ENCODE measurements around the gene ITGA11. TPM values are rescaled to one million over a fixed set of nuclear protein-coding genes. Genes with fewer than 3 reads are reported as not detected.
A peak's percentile ranks its signal among the peaks of the same experiment; 100 is the strongest.
"Not testable (repeated sequence)": the region's sequence is repeated elsewhere in the genome, so short reads cannot be mapped to it uniquely, and the experiment has no call there.

The ITGA11 gene
- total RNA-seq, 2 donors from 2014 or later: 0.27 to 1.8 TPM

DNA sequence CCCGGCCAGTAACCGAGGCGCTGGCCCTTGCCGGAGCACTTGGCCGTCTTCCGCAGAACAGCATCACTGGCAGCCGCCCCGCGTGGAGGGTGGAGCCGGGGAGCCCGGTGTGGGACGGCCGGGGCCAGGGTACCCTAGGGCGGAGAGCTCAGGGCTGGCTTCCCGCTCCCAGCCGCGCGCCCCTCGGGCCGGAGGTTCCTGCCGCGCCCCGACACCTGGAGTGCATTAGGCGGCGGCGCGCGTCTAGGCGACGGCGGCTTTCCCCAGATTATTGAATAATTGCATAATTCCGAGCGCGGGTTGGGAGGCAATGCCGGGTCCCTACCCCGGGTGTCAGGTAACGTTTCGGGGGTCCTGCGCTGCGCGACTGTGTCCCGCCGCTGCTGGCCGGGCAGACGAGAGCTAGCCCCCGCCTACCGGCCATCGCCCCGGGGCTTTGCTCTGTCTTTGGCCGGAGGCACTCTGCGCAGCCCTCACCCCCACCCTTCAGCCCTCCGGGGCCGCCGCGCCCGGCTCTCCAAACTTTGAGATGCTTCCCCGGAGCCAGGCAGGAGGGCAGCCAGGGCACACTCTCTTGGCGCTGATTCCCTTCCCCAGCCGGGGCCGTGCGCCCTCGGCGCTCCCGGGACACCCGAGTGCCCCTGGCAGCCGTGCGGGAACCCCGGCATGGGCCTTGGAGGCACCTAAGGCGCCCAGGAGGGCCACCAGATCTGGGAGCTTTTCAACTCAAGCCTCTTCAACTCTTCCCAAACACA, 749 bp downstream of the ITGA11 start:
- Mint-ChIP-seq H3K9me3 (no peaks in the 10 kb centered on the region), H3K36me3 (no peaks in the 10 kb centered on the region), H3K27ac (no peak overlapping the region)
- DNase-seq (ENCODE audit: low spot score in 2 of 2) (no peak), ATAC-seq (no peak)

DNA sequence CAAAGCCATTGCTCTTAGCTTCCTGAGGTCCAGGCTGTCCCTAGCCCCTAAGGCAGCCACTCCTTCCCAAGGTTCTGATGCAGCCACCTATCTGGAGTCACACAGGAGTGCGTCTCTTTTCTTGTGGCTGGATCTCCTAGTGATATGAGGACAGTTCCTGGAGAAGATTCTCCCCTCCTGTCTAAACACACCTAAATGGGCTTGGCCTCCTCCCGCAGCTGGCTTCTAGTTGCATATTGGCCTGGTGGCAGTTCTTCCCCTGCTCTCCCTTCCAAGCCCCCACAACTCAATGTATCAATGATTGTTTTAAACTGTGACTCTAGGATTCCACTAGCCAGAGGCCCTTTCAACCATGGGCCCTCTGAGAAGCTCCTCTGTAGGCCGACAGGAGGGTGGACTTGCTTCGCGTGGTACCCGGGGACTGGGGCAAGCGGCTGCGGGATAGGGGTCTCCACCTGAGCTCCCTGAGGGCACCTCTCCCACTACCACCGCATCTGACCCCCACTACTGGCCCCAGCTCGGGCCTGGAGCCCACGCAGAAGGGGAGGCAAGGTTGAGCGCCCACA, 1.4 kb downstream of the ITGA11 start:
- no peaks in the 10 kb centered on the region for H3K9me3 Mint-ChIP-seq
- no peak for ATAC-seq
- H3K27ac Mint-ChIP-seq: no peak overlapping the region
- DNase-seq (ENCODE audit: low spot score in 2 of 2): no peak
- H3K36me3 Mint-ChIP-seq: no peaks in the 10 kb centered on the region

DNA sequence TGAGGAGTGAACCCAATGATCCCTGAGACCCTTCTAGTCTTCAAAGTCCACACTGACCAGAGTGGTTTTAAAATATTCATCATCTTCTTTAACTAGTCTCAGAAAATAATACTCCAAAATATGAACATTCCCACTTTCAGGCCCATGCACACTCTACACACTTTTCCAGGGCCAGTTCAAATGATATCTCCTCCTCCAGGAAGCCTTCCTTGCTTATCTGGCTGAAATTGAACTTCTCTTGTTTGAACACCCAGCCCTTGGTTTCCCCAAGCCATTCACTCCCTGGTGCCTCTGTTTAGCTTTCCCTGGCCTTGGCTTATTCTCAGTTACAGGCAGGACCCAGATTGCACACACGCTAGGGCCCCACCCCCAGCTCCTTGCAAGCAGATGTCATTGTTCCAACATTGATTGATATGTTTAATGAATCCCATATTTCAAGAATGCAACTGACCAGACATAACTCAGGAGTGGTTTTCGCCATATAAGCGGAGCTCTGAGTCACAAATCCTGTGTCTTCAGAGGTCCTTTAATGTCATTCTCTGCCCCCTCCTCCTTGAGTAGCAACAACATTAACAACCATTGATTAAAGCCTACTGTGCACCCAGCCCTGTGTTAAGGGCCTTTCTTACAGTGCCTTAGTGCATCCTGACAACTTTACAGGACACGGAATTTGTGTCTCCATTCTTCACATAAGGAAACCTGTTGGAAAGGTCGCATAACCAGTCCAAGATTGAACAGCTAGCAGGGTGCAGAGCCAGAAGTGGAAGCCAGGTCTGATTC, 2.1 kb downstream of the ITGA11 start:
- DNase-seq (ENCODE audit: low spot score in 2 of 2) (no peak), ATAC-seq (no peak)
- no peaks in the 10 kb centered on the region for H3K36me3 Mint-ChIP-seq
- H3K9me3 Mint-ChIP-seq: no peaks in the 10 kb centered on the region
- no peak overlapping the region for H3K27ac Mint-ChIP-seq

DNA sequence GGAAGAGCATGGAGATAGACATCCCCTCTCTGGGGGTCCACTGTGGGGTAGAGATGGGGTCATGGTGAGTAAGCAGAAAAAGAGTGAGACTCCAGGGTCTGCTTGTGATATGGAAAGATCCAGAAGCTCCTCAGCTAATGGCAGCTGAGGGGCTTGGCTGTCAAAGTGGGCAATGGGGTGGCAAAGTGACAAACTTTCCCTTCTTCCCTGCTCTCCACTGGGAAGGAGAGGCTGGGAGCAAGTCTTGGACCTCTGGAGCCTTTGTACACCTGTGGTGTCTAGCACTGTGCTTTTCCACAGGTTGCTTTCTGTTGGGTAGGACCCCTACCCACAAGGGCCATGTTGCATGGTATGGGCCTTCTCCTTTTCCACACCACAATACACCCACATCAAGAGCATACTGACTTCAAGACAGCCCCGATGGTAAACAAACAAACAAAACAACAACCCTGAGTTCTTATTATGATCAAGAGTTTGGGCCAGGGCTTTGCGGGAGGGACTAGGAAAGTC, 3.5 kb downstream of the ITGA11 start:
- no peaks in the 10 kb centered on the region for H3K9me3 Mint-ChIP-seq
- ATAC-seq: no peak
- H3K27ac Mint-ChIP-seq: no peak overlapping the region
- no peaks in the 10 kb centered on the region for H3K36me3 Mint-ChIP-seq
- no peak for DNase-seq (ENCODE audit: low spot score in 2 of 2)

DNA sequence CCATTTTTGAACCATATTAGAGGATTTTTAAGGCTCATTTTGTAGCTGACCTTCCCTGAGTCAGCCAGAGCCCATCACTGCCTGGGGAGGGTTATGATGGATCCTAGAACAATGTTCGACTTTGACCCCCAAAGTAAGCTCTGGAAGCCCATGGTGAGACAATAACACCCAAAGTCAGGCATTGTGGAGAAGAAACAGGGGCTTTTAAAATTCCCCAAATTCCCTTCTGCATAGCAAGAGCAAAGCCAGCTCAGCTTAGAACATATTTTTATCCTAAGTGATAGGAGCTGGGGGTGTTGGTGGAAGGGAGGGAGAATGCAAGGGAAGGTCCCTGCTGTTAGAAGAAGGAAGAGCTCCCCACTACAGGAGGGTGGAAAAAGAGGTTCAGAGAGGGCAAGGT, 4.0 kb downstream of the ITGA11 start:
- ATAC-seq (no peak), DNase-seq (ENCODE audit: low spot score in 2 of 2) (no peak)
- Mint-ChIP-seq H3K9me3 (no peaks in the 10 kb centered on the region), H3K36me3 (no peaks in the 10 kb centered on the region), H3K27ac (no peak overlapping the region)

DNA sequence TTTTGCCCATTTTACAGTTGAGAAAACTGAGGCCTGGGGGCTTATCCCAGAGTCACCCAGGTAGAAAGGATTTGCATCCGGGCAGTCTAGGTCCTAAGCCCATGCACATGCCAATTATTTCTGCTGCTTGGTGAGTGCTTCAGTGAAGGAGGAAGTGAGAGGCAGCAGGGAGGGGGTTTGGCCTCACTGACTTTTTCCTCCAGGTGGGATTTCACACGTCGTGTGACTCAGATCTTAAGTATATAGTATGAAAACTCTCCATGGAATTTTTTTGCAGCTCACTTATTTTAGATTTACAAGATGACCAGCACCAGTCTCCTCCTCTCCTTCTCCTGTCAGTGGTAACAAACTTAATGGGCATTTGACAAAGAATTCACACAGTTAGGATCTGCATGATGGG, 4.6 kb downstream of the ITGA11 start:
- no peaks in the 10 kb centered on the region for H3K9me3 Mint-ChIP-seq
- ATAC-seq (no peak), DNase-seq (ENCODE audit: low spot score in 2 of 2) (no peak)
- H3K27ac Mint-ChIP-seq: no peak overlapping the region
- no peaks in the 10 kb centered on the region for H3K36me3 Mint-ChIP-seq

DNA sequence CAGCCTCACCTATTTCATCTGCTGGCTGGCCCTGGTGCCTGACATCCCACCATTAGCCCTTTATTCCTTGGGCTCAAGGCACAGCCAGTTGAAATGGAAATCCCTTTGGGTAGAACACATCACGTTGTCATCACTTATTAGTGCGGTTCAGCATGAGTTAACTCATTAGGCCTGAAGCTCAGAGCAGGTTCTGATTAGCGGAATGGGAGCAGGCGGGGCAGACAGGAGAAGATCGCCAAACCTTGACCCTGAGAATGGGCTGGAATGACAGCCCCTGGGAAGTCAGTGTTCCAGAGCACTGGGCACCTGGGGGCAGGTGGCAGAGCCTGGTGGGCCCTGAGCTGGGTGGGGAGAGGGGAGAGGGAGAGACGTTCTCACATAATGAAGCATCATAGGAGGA, 5.8 kb downstream of the ITGA11 start:
- Mint-ChIP-seq H3K27ac (no peak overlapping the region), H3K36me3 (no peaks in the 10 kb centered on the region), H3K9me3 (no peaks in the 10 kb centered on the region)
- ATAC-seq (no peak), DNase-seq (ENCODE audit: low spot score in 2 of 2) (no peak)

DNA sequence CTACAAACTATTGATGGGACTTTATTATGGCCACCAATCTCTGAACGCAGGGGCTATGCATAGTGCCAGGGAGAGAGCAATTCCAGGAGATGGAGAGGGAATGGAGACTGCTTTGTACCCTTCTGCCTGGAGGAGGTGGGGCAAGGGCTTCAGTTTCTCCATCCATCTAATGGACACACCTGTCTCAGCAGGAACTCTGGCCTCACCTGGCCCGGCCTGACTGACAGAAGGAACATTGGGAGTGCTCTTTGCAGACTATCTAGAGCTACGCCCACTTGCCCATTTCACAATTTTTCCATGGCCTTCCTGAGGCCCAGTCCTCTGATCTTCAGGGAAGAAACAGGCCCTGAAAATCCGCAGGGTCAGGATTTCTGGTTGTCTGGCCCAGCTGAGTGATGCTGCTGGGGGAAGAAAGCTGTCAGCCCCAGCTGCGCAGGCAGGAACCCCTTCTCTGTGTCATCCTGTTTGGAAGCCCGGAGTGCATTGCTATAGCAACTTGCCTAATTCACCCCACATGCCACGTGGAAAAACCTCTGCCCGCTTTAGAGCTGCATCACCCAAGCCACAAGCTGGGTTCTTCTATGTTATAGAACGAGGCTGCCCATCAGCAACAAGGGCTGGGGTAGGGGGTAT, 6.4 kb downstream of the ITGA11 start:
- ATAC-seq (no peak), DNase-seq (ENCODE audit: low spot score in 2 of 2) (no peak)
- Mint-ChIP-seq H3K36me3 (no peaks in the 10 kb centered on the region), H3K27ac (no peak overlapping the region), H3K9me3 (no peaks in the 10 kb centered on the region)

DNA sequence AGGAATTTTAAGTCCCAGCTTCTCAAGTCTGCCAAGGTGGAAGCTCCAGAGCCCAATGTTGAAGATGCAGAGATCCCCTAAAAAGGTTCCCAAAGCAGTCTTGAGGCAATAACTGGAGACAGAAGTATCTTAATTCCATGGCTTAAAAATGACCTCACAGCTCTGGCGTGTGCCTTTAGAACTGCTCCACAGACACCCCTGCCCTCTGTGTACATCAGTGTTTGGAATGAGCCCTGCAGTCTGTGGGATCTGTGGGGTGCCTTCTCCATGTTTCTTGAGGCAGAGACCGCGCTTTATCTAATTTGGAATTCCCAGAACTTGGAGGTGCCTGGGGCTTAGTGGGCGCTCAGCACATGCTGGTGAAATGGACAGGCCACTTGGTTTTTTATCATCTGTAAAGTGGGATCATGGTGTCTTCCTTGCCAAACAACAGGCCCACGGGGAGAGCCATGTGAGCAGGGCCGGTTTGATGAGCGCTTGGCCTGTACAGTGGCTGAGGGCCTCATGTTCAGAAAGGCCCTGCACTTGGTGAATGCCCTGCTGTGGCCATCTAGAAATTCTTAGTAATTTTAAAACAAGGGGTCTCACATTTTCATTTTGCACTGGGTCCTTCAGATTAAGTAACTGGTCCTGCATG, 7.1 kb downstream of the ITGA11 start:
- no peak overlapping the region for H3K27ac Mint-ChIP-seq
- H3K36me3 Mint-ChIP-seq: no peaks in the 10 kb centered on the region
- no peaks in the 10 kb centered on the region for H3K9me3 Mint-ChIP-seq
- DNase-seq (ENCODE audit: low spot score in 2 of 2) (no peak), ATAC-seq (no peak)

DNA sequence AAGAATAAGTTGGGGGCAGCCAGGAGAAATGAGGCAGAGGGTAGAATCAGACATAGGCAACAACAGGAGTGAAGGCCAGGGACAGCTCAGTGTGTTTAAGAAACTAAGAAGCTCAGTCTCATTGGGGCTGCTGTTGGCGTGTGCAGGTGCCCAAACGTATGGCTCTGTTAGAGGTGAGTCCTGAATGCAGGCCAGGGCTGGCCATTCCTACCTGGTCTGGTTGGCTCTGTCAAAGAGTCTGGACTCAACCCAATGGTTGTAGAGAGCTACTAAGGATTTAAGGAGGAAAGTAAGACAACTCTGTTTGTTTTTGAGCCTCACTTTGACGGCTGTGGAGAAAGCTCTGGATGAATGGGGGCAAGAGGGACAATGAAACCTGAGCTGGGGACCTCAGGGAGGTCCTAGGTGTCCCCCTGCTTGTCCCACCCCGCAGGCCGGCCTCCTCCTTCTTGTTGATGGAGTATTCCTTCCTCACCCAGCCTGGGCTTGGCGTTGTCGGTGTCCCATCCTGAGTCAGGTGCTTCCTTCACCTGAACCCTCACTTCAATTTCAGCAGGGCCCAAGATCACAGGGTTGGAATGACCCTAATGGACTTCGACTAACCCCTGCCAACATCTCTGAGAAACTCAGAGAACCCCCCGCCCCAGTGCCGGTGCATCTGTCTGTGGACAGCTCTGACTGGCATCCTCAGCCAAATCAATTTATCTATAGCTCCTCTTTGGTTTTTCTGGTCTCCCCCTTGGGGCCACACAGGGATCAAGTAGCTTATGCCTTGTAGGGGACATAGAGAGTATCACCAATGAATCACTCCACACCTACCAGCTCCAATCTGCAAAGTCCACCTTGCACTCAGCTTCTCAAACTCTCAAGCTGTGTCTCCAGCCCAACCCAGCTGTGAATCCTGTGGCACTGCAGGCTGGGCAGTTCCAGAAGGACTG, 8.3 kb downstream of the ITGA11 start:
- H3K9me3 Mint-ChIP-seq: no peaks in the 10 kb centered on the region
- ATAC-seq: no peak
- H3K27ac Mint-ChIP-seq: no peak overlapping the region
- no peak for DNase-seq (ENCODE audit: low spot score in 2 of 2)
- no peaks in the 10 kb centered on the region for H3K36me3 Mint-ChIP-seq

DNA sequence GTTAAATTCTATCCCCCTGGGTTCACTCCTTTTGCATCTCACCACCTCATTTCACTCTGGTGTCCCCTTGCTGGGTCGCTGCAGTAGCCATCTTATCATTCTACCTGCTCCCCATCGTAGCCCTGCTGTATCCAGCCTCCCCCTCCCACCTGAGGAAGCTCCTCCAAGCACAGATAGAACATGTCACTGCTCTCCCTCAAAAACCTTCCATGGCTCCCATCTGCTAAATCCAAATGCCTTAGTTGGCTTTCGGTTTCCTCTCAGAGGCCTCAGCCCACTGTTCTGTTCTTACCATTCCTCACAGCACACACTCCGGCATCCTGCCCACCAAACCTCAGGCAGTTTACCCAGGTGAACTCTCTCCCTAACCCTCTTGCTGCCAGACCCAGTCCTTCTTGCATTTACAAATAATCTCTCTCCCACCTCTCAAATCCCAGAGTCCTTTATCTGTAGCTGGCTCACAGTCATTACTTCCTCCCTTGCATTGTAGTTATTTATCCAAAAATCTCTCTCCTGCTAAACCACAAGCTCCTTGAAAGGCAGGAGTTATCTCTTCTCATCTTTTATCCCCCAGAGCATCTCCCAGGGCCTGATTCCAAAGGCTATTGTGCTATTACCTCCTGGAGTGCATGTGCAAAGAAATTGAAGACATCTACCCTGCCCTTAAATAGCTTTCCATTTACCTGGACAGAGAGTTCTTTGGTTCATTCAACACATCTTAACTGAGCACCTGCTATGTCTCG, 9.4 kb downstream of the ITGA11 start:
- not testable (repeated sequence) for ATAC-seq; H3K9me3 Mint-ChIP-seq; DNase-seq (ENCODE audit: low spot score in 2 of 2); H3K27ac Mint-ChIP-seq; H3K36me3 Mint-ChIP-seq

DNA sequence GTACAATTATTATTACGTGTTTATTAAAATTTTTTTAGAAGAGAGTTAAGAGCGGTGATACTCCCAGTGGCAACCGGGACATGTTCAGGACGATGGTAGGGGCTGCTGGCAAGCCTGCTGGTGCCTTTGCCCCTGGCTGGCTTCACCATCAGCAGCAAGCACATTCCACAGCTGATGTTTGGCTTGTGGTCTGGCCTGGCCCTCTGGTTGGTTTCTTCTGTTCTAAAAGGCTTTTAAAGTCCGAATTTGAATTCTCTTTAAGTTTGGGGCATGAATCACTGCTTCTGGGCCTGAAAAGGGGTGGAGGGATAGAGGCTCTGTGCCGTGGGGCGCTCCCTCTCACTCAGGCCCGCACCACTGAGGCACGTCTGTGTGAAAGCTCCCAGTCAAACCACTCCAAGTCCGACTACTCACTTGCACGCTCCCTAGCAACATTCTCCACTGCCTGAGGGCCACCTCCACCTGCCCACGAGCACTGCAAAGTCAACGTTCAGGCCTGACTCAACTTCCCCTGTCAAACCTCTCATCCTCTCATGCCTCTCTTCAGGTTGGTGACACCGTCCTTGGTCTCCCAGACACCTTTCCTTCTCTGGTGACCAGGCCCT, 10.1 kb downstream of the ITGA11 start:
- Mint-ChIP-seq H3K36me3 (no peaks in the 10 kb centered on the region), H3K27ac (no peak overlapping the region), H3K9me3 (no peaks in the 10 kb centered on the region)
- DNase-seq (ENCODE audit: low spot score in 2 of 2) (no peak), ATAC-seq (no peak)

DNA sequence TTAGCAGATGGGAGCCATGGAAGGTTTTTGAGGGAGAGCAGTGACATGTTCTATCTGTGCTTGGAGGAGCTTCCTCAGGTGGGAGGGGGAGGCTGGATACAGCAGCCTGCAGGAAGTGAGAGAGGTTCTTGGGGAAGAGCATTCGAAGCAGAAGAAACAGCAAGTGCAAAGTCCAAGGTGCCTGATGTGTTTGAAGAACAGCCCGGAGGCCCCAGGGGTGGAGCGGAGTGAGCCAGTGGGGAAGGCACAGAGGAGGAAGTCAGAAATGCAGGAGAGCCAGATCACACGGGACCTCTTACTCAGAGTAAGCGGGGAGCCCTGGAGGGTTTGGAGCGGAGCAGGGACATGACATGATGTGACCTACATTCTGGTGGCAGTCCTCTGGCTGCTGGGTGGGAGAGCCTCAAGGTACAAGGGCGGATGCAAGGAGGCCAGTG, 10.8 kb downstream of the ITGA11 start:
- no peak for DNase-seq (ENCODE audit: low spot score in 2 of 2)
- Mint-ChIP-seq H3K27ac (peak overlapping the region in 1 of 2 donors; percentile 7), H3K9me3 (no peaks in the 10 kb centered on the region), H3K36me3 (no peaks in the 10 kb centered on the region)
- ATAC-seq: no peak

DNA sequence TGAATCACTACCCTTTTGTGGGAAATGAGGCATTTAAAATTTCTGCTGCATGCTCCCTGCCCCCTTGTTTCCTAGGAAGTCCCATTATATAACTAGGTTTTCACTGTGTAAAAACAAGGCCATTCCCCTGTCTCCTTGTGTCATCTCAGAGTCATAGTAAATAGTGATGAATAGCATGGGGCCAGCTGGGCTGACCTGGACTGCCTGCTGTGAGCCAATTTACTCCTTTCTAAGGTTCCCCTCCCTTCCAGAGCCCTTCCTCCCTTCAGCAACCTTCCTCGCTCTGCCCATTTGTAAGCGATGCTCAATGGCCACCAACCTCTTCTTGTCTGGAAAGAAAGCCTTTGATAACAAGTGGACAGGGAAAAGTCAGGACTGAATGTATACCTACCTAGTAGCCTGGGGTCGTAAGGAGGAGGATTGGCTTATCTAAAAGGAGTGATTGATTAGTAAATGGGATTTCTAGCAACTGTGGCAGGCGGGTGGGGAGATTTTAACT, 11.7 kb downstream of the ITGA11 start:
- Mint-ChIP-seq H3K9me3 (no peaks in the 10 kb centered on the region), H3K36me3 (no peaks in the 10 kb centered on the region), H3K27ac (no peak overlapping the region)
- no peak for DNase-seq (ENCODE audit: low spot score in 2 of 2)
- ATAC-seq: no peak

Data from activated naive CD4-positive, alpha-beta T cell treated with anti-CD3 and anti-CD28 coated beads, Interleukin-2, amount 50 U/mL, for 72 hours (primary cell).